Head of caudate nucleus (tissue), 42 donors: Measurements from ENCODE around the gene PLEKHA7.

Source experiments
- DNase-seq, 42 donors: peaks; one replicate each; pipeline versions ENCODE4 v3.0.0 to v3.0.0-alpha.2; 2020 to 2021; ENCODE audit warnings: mixed read lengths in 7 of 42
- intact Hi-C: fragments of 100-400 bp; cut with DNase I; formaldehyde crosslinking; loops from one replicate; pipeline ENCODE4 v1.15.0; 2022

The PLEKHA7 gene

GRCh38 chr11:16745950-16746605, 268.1 kb downstream of the PLEKHA7 start:
- intact Hi-C loops = no loop called here
- no peak for DNase-seq

DNA sequence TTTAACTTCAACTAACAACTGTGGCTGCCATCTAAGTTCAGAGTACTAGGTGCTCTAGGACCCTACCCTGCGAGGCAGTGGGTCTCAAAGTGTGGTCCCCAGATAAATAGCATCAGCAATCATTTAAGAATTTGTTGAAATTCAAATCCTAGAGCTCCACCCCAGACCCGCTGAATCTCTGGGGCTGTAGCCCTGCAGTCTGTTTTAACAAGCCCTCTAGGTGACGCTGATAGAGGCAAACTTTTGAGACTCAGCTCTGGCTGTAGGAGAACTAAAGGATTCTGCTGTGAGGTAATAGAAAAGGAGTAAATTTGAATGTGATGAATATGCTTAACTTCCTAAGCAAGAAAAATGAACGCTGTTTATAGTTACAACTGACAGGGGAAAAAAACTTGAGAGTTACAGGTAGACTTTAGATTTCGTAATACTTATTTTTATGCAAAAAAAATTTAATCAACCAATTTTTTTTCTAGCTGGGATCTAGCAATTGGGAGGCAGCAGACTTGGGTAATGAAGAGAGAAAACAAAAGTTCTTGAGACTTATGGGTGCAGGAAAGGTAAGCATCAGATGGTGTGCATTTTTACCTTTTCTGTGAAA, 270.0 kb downstream of the PLEKHA7 start:
- DNase-seq = no peak
- intact Hi-C loops = no loop called here

DNA sequence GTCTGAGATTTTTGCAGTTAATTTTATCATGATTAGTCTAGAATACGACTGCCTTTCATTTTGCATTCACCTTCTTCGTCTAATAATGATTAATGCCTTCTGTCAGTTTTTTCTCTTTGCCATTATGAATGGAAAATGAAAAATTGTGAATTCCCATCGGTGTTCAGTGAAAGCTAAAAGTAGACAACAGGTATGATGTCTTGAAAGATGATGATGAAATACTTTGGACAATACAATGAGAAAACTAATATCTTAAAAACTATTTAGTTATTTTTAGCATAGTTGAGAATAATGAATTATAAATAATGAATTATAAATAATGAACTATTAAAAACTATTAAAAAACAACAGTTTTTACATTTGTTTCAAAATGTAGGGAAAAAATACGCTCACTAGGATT, 270.7 kb downstream of the PLEKHA7 start:
- intact Hi-C loops = no loop called here
- DNase-seq = no peak

- DNase-seq = no peak
- intact Hi-C loops = no loop called here
Observed at GRCh38 chr11:16741473-16741872, 272.7 kb downstream of the PLEKHA7 start.

DNA sequence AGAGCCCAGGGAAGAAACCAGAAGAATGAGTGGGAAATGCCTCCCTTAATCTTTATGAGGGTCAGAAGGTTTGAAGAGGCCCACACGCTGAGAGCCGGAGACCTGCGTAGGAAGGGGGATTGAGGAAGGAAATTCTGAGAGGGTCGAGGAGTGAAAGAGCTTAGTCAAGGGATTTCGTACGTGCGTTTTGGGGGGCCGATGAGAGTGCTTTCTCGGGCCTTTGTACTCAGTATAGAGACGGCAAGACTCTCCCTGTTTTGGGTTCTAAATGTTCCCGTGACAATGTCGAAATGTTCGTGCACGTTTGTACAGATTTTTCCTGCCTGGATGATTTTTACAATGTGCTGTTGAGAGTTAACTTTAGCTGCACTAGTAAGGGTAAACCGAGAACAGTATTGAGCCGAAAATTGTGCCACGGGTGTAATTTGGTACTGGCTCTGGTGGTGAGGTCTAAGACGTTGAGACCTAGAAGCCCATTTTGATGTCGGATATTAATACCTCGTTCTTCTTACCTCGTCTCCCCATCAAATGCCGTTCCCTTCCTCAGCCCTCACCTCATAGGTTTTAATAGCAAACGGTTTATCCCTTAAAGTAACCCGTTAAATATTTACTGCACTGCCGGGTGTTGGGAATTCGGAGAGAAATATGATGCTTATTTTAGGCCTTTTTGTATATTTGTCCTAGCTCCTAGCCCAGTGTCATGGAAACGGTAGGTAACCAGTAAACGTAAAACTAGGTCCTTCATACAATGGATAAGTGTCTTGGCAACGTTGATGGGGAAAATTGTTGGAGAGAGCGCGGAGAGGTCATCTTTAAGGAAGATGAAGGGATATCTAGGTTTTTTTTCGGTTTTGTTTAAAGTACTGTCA, 275.0 kb downstream of the PLEKHA7 start:
- peak in 3 of 42 donors; percentile 5 to 21 (median 15) for DNase-seq
- intact Hi-C loops = no loop called here

GRCh38 chr11:16738193-16738946, 275.8 kb downstream of the PLEKHA7 start, which contains the start of gene C11orf58:
TSS of gene C11orf58 (plus strand) at chr11:16738647. CDS start at chr11:16738779, 132 bp downstream.
- peak; percentile 94 to 99 (median 97) for DNase-seq
- intact Hi-C loops = no loop called here

GRCh38 chr11:16737818-16738192, 276.4 kb downstream of the PLEKHA7 start:
- intact Hi-C loops = no loop called here
- peak in 3 of 42 donors; percentile 15 to 29 (median 16) for DNase-seq
